GM23248 (cell line): ENCODE measurements around the gene FAM114A2. TPM values are rescaled to one million over a fixed set of nuclear protein-coding genes. Genes with fewer than 3 reads are reported as not detected.

Source experiments
- DNase-seq: peaks from one replicate; pipeline ENCODE4 v3.0.0-alpha.2; 2015
- H2AFZ ChIP-seq: fragments of 200-600 bp; sonication (generic); 2 replicates; pipeline ENCODE4 v1.6.1; 2016; ENCODE audit warnings: antibody characterized with exemption
- H3F3A ChIP-seq: fragments of 200-600 bp; sonication (generic); 2 replicates; pipeline ENCODE4 v1.6.1; 2016; ENCODE audit warnings: mild to moderate bottlenecking, antibody characterized with exemption, mixed run types; ENCODE audit not compliant: insufficient read depth
- H3K27ac ChIP-seq: fragments of 200-600 bp; sonication (generic); 2 replicates; pipeline ENCODE4 v1.5.1; 2016; ENCODE audit warnings: mild to moderate bottlenecking
- H3K27me3 ChIP-seq: fragments of 200-600 bp; sonication (generic); replicated peaks from 2 replicates; pipeline ENCODE4 v1.6.1; 2016; ENCODE audit warnings: mild to moderate bottlenecking; ENCODE audit not compliant: insufficient read depth
- H3K36me3 ChIP-seq: fragments of 200-600 bp; sonication (generic); 2 replicates; pipeline ENCODE4 v1.6.1; 2016; ENCODE audit warnings: low read depth, mild to moderate bottlenecking
- H3K4me1 ChIP-seq: fragments of 200-600 bp; sonication (generic); 2 replicates; pipeline ENCODE4 v1.6.1; 2016; ENCODE audit warnings: mild to moderate bottlenecking; ENCODE audit not compliant: insufficient read depth
- H3K4me2 ChIP-seq: fragments of 200-600 bp; sonication (generic); one replicate; pipeline ENCODE4 v1.6.1; 2016; ENCODE audit warnings: mild to moderate bottlenecking; ENCODE audit not compliant: unreplicated experiment
- H3K4me3 ChIP-seq: fragments of 200-600 bp; sonication (generic); 2 replicates; pipeline ENCODE4 v1.5.1; 2016; ENCODE audit warnings: mild to moderate bottlenecking
- H3K79me2 ChIP-seq: fragments of 200-600 bp; sonication (generic); 2 replicates; pipeline ENCODE4 v1.6.1; 2016; ENCODE audit warnings: mild to moderate bottlenecking; ENCODE audit not compliant: insufficient read depth
- H3K9ac ChIP-seq: fragments of 200-600 bp; sonication (generic); 2 replicates; pipeline ENCODE4 v1.6.1; 2016; ENCODE audit warnings: mild to moderate bottlenecking
- H3K9me2 ChIP-seq: fragments of 200-600 bp; sonication (generic); 2 replicates; pipeline ENCODE4 v1.6.1; 2016; ENCODE audit warnings: mixed run types, mild to moderate bottlenecking, moderate library complexity; ENCODE audit not compliant: insufficient read depth
- H3K9me3 ChIP-seq: fragments of 200-600 bp; sonication (generic); one replicate; pipeline ENCODE4 v1.6.1; 2017; ENCODE audit warnings: low read depth
- H4K20me1 ChIP-seq: fragments of 200-600 bp; sonication (generic); 2 replicates; pipeline ENCODE4 v1.6.0; 2016; ENCODE audit not compliant: insufficient read depth
- EZH2 ChIP-seq: fragments of 200-600 bp; sonication (generic); IDR thresholded peaks from 2 replicates; pipeline ENCODE4 v1.6.1; 2018; ENCODE audit warnings: antibody characterized with exemption, mild to moderate bottlenecking; ENCODE audit not compliant: insufficient read depth, poor library complexity, severe bottlenecking
- EZH2phosphoT487 ChIP-seq: fragments of 200-600 bp; sonication (generic); IDR thresholded peaks from 2 replicates; pipeline ENCODE4 v1.6.1; 2018; ENCODE audit warnings: antibody characterized with exemption, moderate library complexity, mild to moderate bottlenecking, low read depth; ENCODE audit not compliant: insufficient read depth
- WGBS, 2 experiments: methylation state at CpG; one replicate each; pipeline ENCODE4 v1.1.6; 2015 to 2017; ENCODE audit warnings: low lambda C conversion rate in 2 of 2, low coverage in 1 of 2; ENCODE audit errors: missing lambda C conversion rate in 2 of 2; 5-methylcytosine and 5-hydroxymethylcytosine counted together
- in situ Hi-C: fragments of 300-500 bp; cut with MboI; formaldehyde crosslinking; loops from 2 replicates; pipeline ENCODE4 v1.15.0; 2020
- polyA plus RNA-seq: library from polyadenylated mRNA; unstranded; fragments of >200 nt; fragmentation: Nextera tagmentation; extraction: Ambion mirVana; gene quantifications from 2 replicates; pipeline ENCODE4 v1.2.1, GENCODE V29; 2016
- total RNA-seq: library from RNA; depleted of rRNA; stranded (reverse); fragments of >200 nt; shearing (Covaris generic); gene quantifications from 2 replicates; pipeline ENCODE4 v1.2.3, GENCODE V29; 2014

The FAM114A2 gene
- total and polyA plus RNA-seq, 2 experiments from 2014 or later: 20.2 to 27.0 TPM

DNA sequence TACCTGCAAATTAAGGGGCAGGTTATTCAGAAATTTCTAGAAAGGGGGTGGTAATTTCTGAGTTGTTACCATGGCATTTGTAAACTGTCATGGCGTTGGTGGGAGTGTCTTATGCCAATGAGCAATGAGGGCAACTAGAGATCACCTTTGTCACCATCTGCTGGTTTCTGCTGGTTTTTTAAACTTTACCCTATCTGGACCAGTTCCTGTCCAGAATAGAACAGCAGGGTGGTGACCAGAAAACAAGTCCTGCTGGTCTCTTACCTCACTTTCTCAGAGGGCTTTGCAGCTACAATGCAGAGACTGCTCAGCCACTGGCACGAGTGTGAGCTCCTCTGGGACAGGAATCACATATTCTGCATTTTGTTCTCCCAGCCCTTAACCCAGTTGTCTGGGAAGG, 51.4 kb downstream of the FAM114A2 start:
- no peaks in the 10 kb centered on the region for H3K9me2 ChIP-seq
- H3K36me3 ChIP-seq: 0 out of 2 replicates have a peak, but pooled peaks cover 5% of the 10 kb centered on the region
- DNase-seq: no peak
- in situ Hi-C loops: loop anchor here (25.0 kb wide), 1 partner anchor 625 kb away; no protein-coding TSS in a partner anchor
- no peak overlapping the region for H3K9ac ChIP-seq
- H3K4me1 ChIP-seq: no peaks in the 10 kb centered on the region
- 60 to 70% methylated on average over 2 of the region's 2 CpGs for WGBS, 2 experiments
- H3K4me3 ChIP-seq: no peak overlapping the region
- TF ChIP-seq EZH2phosphoT487 (no peak), EZH2 (no peak)
- H3K27me3 ChIP-seq: no peaks in the 10 kb centered on the region
- H3K4me2 ChIP-seq: no peak overlapping the region
- H3K27ac ChIP-seq: no peak overlapping the region
- H3K79me2 ChIP-seq: no peaks in the 10 kb centered on the region
- no peaks in the 10 kb centered on the region for H4K20me1 ChIP-seq
- no peaks in the 10 kb centered on the region for H3K9me3 ChIP-seq
- H2AFZ ChIP-seq: no peak overlapping the region
- H3F3A ChIP-seq: no peaks in the 10 kb centered on the region

DNA sequence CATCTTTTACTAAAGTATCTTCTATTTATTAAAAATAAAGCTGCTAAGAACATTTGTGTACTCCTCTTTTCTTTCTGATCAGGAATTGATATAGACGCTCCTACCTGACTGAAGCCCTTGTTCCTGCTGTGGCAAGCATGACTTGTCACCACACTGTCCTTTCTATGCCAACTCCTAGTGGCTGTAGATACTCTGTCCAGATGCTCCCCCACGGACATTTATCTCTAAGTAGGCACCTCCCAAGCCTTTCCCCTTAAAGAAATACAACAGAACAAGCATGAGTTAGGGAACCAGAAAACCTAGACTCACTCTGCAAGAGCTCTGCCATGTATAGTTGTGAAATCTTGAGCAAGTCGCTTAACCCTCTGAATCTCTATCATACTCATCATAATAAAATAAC, 53.2 kb downstream of the FAM114A2 start:
- H3K4me2 ChIP-seq: no peak overlapping the region
- no peak overlapping the region for H3K4me3 ChIP-seq
- H3K9me2 ChIP-seq: no peaks in the 10 kb centered on the region
- no peak overlapping the region for H2AFZ ChIP-seq
- no peaks in the 10 kb centered on the region for H4K20me1 ChIP-seq
- WGBS, 2 experiments: 62 to 63% methylated on average over 3 of the region's 3 CpGs
- H3K79me2 ChIP-seq: no peaks in the 10 kb centered on the region
- H3K9me3 ChIP-seq: no peaks in the 10 kb centered on the region
- no peaks in the 10 kb centered on the region for H3K27me3 ChIP-seq
- in situ Hi-C loops: loop anchor here (25.0 kb wide), 1 partner anchor 627 kb away; no protein-coding TSS in a partner anchor
- H3K27ac ChIP-seq: no peak overlapping the region
- H3K9ac ChIP-seq: no peak overlapping the region
- no peak for TF ChIP-seq EZH2phosphoT487
- TF ChIP-seq EZH2: no peak
- no peak for DNase-seq
- H3K4me1 ChIP-seq: no peaks in the 10 kb centered on the region
- no peaks in the 10 kb centered on the region for H3F3A ChIP-seq
- no peaks in the 10 kb centered on the region for H3K36me3 ChIP-seq

DNA sequence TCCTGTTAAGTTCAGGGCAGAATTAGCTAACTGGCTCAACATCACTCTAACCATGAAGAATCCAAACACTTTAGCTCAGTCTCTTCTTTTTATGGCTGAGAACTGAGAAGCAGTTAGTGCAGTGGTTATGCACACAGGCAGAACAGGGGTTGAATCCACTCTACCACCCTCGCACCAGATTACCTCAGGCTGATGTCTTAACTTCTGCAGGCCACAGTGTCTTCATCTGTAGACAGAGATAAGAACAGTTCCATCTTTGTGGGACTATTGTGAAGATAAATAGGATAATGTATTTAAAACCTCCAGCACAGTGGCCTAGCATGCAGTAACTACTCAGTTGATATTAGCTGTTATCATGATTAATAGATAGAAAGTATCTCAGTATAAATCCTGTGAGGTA, 54.8 kb downstream of the FAM114A2 start:
- 94 to 96% methylated on average over 1 of the region's 1 CpG for WGBS, 2 experiments
- H3K4me3 ChIP-seq: no peak overlapping the region
- H3K79me2 ChIP-seq: no peaks in the 10 kb centered on the region
- no peak for DNase-seq
- no peaks in the 10 kb centered on the region for H4K20me1 ChIP-seq
- H3K36me3 ChIP-seq: no peaks in the 10 kb centered on the region
- H3K9ac ChIP-seq: no peak overlapping the region
- H2AFZ ChIP-seq: no peak overlapping the region
- no peaks in the 10 kb centered on the region for H3K4me1 ChIP-seq
- no peaks in the 10 kb centered on the region for H3K27me3 ChIP-seq
- in situ Hi-C loops: loop anchor here (25.0 kb wide), 1 partner anchor 628 kb away; no protein-coding TSS in a partner anchor
- H3K4me2 ChIP-seq: no peak overlapping the region
- H3K9me3 ChIP-seq: no peaks in the 10 kb centered on the region
- H3K27ac ChIP-seq: no peak overlapping the region
- TF ChIP-seq EZH2phosphoT487: no peak
- no peak for TF ChIP-seq EZH2
- no peaks in the 10 kb centered on the region for H3F3A ChIP-seq
- no peaks in the 10 kb centered on the region for H3K9me2 ChIP-seq

DNA sequence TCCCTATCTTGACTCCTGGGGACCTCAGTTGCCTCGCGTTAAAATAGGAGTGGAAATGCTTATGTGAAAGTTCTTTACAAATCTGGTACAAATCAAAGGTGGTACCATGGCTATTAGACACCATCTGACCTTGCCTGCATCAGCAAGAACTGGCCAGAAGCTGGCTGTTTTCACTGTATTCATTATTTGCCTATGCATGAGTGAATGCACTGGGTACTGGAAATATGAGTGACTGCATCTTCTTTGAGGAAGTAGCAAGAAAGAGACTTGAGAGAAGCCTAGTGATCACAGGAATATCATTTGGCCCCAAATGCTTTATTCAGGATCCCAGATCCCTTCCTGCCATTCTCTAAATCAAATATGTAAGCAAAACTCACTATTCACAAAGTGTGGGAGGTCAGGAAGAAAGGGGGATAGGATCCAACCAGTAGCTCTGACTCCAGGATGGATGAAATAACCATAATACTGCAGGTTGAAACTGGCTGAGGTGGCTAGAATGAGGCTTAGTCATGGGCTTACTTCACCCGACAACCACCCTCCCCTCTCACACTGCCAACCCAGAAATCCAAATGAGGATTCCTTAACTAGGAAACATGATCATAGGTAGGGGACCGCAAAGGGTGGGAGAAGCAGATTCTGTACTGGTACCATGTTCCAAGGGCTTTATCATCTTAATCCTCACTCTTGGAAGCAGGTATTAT, 56.7 kb downstream of the FAM114A2 start:
- Histone ChIP-seq H3K4me2 (no peak overlapping the region), H2AFZ (no peak overlapping the region), H3K27me3 (no peaks in the 10 kb centered on the region), H3K9me2 (no peaks in the 10 kb centered on the region), H3K9ac (no peak overlapping the region), H3K27ac (no peak overlapping the region), H3F3A (no peaks in the 10 kb centered on the region), H3K36me3 (no peaks in the 10 kb centered on the region), H3K4me1 (no peaks in the 10 kb centered on the region), H3K79me2 (no peaks in the 10 kb centered on the region), H4K20me1 (no peaks in the 10 kb centered on the region), H3K4me3 (no peak overlapping the region), H3K9me3 (no peaks in the 10 kb centered on the region)
- no peak for TF ChIP-seq EZH2phosphoT487
- TF ChIP-seq EZH2: no peak
- in situ Hi-C loops: loop anchor here (25.0 kb wide), 1 partner anchor 630 kb away; no protein-coding TSS in a partner anchor
- 67 to 70% methylated on average over 4 of the region's 4 CpGs for WGBS, 2 experiments
- peak; percentile 35 for DNase-seq
